ENCODE results near the gene TPSAB1. TPM values are rescaled to one million over a fixed set of nuclear protein-coding genes. Genes with fewer than 3 reads are reported as not detected.
"Not testable (repeated sequence)": the region's sequence is repeated elsewhere in the genome, so short reads cannot be mapped to it uniquely, and the experiment has no call there.

Gene TPSAB1
- total RNA-seq, 1 donor from 2014 or later = not detected

DNA sequence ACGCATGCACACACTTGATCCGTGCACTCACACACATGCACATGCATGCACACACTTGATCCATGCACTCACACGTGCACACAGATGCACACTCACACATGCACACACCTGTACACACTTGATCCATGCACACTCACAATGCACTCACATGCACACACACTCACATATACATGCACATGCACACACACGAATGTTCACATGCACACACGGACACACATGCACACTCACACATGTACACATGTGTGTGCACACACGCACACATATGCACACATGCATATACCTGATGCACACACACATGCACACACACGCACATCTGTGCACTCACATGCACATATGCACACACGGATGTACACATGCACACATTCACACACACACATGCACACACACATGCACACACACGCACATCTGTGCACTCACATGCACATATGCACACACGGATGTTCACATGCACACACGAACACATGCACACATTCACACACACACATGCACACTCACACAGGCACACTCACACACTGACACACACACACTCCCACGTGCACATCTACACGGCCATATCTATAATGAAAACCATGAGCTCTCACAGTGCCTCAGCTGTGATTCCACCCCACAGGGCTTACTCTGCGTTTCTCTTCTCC, 7.5 kb downstream of the TPSAB1 start:
- not testable (repeated sequence) for DNase-seq (ENCODE audit: low read depth)

DNA sequence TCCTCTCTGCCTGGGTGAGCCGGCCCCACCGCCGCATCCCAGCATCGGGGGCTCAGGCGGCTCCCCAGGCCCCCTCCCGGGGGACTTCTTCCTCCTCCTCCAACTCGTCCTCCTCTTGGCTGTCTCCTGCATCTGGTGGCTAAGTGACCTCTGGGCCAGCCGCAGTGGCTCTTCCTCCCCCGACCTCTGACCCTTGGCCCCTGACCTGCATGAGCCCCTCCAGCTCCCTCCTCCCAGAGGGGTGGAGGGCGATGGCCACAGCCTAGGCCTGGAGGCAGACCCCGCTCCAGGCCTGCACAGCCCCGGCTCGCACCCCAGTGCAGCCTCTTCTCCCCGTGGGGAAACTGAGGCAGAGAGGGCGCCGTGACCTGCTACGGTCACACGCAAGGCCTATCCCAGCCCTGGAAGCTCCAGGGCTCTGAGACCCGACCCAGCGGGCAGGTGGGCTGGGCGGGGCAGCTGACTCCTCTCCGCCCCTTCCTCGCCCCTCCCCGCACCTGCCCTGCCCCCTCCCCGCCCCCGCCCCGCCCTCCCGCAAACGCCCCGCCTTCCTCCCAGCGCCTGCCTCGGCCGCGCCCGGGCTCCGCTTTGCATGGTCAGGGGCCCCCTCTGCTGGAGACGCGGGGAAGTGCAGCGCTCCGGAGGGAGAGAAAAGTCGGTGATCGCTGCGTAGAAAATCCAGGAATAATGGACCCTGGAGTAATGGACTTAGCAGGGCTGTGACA, 8.7 kb downstream of the TPSAB1 start:
- not testable (repeated sequence) for DNase-seq (ENCODE audit: low read depth)

DNA sequence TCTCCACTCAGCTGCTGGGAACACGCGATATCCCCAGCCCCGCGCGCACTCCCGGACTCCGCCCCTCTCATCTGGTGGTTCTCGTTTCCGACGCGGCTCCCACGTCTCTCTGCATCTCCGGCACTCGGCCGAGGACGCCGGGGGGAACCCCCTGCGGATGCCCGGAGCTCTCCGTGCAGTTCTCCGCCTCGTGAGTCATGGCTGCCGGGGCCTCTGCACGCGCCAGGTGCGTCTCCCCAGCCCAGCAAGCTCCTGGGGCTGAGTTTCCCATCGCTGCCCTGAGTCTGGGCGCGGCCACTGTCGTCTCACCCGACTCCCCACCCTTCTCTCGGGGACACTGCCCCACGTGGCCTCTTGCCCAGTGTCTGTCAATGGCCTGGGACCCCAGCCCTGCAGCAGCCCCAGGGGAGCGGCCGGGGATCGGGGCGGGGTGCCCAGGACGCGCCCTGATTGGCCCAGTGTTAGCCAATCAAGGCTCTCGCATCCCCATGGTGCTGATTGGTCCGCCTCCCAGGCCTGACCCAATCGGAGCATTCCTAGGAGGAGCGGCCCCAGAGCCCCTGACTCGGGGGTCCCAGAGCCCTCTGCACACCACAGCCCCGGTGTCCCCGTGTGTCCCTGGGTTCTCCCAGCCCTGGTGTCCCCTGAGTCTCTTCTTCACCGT, 13.3 kb downstream of the TPSAB1 start:
- DNase-seq (ENCODE audit: low read depth) = not testable (repeated sequence)

DNA sequence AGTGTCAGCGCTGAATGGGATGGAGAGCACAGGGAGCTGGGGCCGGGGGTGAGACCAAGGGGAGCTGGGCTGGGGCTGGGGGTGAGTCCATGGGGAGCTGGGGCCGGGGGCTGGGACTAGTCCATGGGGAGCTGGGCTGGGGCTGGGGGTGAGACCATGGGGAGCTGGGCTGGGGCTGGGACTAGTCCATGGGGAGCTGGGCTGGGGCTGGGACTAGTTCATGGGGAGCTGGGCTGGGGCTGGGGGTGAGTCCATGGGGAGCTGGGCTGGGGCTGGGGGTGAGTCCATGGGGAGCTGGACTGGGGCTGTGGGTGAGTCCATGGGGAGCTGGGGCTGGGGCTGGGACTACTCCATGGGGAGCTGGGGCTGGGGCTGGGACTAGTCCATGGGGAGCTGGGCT, 14.3 kb downstream of the TPSAB1 start:
- not testable (repeated sequence) for DNase-seq (ENCODE audit: low read depth)

DNA sequence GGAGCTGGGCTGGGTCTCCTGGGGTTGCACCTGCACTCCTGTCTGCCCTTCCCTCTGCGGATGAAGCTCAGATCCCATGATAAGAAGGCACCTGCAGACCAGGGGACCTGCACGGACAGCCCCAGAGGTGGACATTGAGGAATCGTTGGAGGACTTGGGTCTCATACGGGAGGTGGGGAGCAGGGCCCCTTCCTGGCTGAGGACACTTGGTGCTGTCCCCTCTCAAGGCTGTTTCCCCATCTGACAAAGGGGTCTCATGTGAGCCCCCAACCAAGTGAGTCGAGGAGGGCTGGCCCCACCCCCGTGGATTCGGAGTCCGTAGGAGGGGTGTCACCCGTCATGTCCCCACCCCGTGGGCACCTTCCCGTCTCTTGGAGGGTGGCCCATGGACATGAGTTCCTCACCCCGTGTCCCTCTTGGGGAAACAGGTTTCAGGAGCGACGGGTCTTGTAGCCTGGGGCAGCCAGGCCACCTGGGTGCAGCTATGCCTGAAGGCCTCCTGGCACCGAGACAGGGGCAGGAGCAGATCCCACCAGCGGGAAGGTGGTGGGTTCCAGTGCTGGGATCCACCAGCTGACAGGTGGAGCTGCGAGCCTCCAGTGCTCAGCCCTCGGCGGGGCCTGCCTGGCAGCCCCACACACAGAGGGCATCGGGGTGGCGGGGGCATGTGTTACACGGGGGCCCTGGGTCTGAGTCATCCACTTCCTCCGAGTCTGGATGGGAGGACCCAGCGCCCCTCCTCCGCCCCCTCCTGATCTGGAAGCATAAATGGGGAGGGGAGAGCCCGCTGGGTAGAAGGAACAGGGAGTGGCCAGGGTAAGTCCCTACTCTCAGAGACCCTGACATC, 15.0 kb downstream of the TPSAB1 start, which contains the start of gene TPSD1:
TPSD1 (plus strand) TSS at position 794 of the 847 bp plus-strand sequence. CDS start 212 bp downstream, outside the sequence.
- not testable (repeated sequence) for DNase-seq (ENCODE audit: low read depth)

DNA sequence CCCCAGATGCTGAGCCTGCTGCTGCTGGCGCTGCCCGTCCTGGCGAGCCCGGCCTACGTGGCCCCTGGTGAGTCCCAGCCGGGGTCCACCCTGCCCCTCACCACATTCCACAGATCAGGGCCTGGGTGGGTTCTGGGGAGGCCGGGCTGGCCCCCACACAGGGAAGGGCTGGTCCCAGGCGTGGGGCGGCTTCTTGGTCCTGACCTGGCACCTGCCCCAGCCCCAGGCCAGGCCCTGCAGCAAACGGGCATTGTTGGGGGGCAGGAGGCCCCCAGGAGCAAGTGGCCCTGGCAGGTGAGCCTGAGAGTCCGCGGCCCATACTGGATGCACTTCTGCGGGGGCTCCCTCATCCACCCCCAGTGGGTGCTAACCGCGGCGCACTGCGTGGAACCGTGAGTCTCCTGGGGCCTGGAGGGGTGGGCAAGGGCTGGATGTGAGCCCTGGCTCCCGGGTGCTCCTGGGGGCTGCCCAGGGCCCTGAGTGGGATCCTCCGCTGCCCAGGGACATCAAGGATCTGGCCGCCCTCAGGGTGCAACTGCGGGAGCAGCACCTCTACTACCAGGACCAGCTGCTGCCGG, 15.9 kb downstream of the TPSAB1 start:
- DNase-seq (ENCODE audit: low read depth) = not testable (repeated sequence)

DNA sequence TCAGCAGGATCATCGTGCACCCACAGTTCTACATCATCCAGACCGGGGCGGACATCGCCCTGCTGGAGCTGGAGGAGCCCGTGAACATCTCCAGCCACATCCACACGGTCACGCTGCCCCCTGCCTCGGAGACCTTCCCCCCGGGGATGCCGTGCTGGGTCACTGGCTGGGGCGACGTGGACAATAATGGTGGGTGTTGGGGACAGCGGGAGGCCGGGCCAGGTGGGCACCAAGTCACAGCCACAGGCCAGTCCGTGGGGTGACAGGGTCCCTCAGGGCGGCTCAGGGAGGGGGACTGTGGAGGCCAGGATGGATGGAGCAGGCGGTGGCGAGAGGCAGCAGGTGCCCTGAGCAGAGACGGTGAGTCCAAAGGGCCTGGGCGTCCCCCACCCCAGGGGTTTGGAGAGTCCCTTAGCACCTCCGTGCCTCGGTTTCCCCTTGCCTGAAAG, 16.4 kb downstream of the TPSAB1 start:
- no peak for DNase-seq (ENCODE audit: low read depth)

DNA sequence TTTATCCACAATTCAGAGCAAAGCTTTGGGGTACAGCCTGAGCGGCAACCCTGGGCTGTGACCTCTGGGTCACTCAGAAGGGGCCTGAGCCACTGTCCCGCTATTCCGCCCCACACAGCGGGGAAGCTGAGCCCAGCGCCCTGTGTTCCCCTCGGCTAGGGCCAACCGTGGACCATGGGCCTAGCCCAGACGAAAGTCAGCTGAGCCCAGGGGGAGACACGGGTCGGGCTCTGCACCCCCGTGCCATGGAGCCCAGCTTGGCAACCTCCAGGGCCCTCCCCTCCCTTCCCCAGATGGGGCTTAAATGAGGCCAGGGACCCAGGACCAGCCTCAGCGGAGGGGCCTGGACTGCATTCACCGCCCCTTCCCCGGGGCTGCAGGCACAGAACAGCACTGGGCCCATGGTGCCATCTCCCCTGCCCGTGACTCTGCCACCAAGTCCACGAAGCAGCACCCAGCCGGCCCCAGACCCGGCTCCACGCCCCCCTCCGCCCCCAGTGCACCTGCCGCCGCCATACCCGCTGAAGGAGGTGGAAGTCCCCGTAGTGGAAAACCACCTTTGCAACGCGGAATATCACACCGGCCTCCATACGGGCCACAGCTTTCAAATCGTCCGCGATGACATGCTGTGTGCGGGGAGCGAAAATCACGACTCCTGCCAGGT, 17.2 kb downstream of the TPSAB1 start:
- DNase-seq (ENCODE audit: low read depth) = no peak

DNA sequence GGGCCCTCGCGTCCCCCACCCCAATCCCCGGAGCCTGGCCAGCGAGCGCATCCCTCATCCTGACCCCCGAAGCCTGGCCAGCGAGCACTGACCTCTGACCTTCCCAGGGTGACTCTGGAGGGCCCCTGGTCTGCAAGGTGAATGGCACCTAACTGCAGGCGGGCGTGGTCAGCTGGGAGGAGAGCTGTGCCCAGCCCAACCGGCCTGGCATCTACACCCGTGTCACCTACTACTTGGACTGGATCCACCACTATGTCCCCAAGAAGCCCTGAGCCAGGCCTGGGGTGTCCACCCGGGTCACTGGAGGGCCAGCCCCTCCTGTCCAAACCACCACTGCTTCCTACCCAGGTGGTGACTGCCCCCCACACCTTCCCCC, 17.7 kb downstream of the TPSAB1 start:
- no peak for DNase-seq (ENCODE audit: low read depth)

DNA sequence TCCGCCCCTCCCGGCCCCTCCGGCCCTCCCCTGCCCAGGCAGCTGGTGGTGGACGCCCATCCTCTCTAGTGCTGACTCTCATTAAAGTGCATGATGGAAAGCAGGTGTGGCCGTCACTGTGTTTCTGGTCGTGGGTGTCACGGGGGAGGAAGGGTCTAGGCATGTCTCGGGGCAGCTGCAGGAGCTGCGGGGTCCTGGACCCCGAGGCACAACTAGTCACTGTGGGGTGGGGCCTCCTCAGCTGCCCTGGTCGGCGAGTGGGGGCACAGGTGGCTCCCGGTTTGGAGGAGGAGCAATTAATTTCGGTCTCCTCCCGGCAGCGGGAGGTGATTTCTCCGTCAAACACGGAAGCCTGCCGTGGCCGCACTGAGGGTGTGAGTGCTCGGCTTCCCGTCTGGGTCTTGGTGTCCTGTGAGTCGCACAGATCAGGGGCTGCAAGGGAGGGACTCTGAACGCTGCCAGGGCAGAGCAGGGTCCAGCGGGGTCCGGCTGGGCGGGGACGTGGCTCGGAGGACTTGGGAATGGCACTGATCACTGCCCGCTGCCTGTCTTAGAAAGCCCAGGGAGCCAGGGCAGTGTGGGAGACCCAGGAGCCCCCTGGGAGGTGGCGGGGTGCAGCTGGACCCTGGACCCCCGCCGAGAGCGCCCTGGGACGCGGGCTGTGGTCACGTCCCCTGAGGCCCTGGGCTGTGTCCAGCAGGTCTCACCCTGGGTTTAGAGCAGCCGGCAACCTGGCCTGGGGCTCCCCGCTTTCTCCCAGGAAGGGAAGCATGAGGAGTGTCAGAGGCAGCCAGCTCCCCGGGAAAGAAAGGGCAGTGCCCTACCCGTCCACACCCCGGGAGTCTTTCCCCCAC, 18.6 kb downstream of the TPSAB1 start:
- DNase-seq (ENCODE audit: low read depth) = no peak

DNA sequence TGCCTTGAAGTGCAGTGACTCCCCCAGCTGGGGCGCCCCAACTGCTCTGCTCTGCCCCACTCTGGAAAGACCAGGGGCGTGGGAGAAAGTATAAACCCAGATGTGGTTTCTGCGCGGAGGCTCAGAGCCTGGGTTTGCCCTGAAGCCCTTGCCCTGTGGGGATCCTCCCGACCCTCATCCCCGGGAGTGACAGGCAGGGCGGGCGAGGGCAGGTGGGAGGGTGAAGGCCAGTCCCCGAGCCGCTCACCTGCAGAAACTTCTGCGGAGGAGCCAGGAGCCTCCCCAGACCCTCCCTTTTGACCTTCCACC, 19.2 kb downstream of the TPSAB1 start:
- no peak for DNase-seq (ENCODE audit: low read depth)

DNA sequence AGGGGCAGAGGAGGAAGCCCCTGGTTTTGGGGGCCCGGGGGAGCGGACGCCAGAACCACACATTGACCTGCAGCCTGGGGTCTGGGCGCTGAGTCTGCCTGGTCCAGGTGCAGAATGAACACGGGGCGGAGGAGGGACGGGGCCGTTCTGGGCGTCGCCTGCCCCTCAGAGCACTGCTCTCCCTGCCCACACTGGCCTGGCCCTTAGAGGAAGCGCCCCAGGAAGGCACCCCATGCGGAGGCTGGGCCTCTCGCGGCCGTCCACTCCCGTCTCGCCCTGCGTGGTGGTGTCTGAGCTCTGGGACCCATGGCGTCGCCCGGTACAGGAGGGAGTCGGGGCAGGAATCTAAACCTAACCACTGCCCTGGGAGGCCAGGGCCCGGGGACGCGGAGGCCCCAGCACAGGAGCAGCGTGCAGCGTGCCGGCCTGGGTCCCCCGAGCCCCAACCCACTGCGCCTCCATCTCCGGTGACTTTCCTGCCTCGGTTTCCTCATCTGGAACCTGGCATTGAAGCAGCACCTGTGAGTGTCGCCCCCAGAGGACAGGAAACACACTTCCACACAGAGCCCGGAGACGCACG, 19.7 kb downstream of the TPSAB1 start:
- DNase-seq (ENCODE audit: low read depth) = no peak

DNA sequence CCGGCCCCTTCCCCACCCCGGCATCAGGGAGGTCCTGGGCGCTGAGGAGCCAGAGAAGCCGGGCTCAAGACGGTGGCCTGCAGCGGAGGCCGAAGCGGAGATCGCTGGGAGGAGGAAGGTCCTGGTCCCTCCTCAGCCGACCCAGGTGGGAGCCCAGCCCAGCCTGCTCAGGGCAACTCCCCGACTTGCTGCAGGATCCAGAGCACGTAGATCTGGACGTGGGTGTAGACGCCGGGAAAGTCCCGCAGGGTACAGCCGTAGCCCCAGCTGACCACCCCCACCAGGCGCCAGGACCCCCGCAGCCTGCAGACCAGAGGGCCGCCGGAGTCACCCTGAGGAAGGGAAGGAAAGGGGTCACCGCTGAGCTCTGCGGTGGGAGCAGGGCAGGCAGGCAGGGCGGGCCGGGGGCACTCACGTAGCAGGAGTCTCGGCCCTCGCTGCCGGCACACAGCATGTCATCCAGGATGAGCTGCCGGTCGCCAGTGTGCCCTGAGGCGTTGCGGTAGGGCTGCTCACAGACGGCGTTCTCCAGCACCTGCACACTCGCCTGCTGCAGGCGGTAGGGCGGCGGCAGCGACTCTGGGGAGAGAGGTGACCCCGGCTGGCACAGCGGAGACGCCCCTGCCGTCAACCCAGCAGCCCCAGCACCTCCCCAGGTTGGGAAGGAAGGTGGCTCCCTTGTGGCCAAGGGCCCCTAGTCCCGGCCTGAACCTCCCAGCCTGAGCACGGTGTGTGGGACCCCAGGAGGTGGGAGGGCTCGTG, 20.8 kb downstream of the TPSAB1 start:
- no peak for DNase-seq (ENCODE audit: low read depth)

DNA sequence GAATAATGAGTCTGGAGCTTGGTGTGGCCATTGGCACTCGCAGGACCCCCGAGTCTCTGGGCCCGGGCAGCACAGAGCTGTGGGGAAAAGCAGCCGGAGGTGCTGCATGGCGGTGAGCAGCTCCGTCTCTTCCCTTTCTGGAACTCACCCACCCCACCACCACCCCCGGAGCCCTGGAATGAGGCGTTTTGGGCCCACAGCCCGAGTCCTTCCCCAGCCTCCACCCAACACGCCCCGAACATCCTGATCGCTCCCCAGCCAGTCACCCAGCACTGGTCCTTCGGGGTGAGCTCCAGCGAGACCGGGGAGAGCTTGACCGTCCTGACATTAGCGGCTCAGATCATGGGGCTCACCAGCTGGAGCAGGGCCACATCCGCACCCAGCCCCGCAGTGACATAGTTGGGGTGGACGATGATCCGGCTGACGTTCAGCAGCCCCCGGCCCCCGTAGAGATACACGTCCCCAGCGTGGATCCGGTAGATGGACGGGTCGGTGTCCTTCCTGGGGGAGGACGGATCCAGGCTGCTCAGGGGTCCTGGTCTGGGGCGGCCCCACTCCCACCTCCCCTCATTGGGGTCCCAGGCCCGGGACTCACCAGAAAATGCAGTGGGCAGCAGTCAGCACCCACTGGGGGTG, 21.8 kb downstream of the TPSAB1 start:
- DNase-seq (ENCODE audit: low read depth) = no peak

DNA sequence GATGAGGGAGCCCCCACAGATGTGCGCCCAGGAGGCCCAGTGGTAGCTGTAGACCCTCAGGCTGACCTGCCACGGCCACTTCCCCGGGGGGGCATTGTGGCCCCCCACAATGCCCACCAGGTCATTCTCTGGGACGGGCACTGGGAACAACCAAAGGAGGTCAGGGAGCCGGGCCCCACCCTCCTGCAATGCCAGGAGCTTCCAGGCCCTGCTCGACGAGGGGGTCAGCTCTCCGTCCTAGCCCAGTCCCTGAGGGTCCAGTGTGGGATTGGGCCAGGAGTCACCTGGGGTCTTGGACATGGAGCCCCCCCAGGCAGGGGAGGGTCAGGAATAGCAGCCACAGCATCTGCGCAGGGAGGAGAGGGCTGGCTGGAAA, 22.3 kb downstream of the TPSAB1 start:
- DNase-seq (ENCODE audit: low read depth) = no peak

DNA sequence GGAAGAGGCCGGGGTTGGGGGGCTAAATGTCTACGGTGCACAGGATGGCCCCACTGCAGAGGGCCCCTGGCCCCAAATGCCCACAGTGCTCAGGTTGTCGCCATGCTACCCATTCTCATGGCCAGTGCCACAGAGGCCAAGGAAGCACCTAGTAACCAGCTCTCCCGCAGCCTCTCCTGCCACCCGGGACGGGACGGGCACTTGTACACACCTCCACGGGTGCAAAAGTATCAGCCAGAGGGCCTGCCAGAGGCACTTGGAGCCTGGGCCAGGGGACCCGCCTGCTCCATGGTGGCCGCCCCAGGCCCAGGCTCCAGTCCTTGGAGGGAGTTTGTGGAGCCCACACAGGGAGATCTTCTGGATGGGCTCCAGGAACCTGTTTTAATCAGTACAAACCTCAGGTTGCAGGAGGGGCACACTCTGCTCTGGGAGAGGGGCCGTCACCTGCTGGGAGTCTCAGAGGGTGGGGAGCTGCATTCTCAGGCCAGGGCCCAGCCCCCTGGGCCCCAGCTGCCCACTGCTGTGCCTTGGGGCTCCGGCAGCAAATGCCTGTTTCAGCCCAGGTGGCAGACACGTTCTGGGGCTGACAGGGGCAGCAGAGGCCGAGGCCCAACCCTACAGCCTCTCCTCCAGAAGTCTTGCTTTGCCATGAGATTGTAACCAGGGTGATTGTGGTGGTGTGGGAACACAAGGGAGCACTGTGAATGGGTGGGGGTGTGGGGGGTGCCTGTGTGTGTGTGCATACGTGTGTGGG, 23.3 kb downstream of the TPSAB1 start:
- no peak for DNase-seq (ENCODE audit: low read depth)

DNA sequence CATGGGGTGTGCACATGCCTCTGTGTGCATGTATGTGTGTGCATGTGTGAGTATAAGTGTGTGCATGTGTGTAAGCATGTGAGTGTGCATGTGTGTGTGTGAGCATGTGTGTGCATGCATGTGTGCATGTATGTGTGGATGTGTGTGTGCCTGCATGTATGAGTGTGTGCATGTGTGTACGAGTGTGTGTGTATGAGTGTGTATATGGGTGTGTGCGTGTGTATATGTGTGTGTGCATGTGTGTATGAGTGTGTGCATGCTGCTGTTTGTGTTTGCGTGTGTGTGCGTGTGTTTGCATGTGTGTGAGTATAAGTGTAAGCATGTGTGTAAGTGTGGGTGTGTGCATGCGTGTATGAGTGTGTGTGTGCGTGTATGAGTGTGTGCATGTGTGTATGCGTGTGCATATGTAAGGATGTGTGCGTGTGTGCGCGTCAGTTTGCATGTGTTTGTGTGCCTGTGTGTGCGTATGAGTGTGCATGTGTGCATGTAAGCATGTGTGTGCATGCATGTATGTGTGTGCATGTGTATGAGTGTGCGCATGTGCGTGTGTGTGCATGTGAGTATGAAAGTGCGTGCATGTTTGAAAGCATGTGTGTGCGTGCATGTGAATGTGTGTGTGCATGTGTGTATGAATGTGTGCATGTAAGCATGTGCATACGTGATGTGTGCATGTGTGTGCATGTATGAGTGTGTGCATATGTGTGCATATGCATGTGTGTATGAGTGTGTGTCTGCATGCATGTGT, 24.0 kb downstream of the TPSAB1 start:
- no peak for DNase-seq (ENCODE audit: low read depth)
